ENCODE data around the gene LTBP1. TPM values are rescaled to one million over a fixed set of nuclear protein-coding genes. Genes with fewer than 3 reads are reported as not detected.

The LTBP1 gene
- polyA plus RNA-seq, 1 donor (not counting 4 experiments of a cell fraction or from before 2014, with no cell fraction given), result 9.2 TPM

GRCh38 chr2:33277002-33277426 lies 330.3 kb downstream of the LTBP1 start:
- Histone ChIP-seq H3K4me1 (ENCODE audit: control insufficient read depth, extremely low read depth, insufficient read depth, low read length) (no peaks in the 10 kb centered on the region), H3K27me3 (ENCODE audit: control insufficient read depth, extremely low read depth, insufficient read depth, low read length) (no peaks in the 10 kb centered on the region), H3K4me2 (ENCODE audit: control insufficient read depth, extremely low read depth, insufficient read depth, low read depth, low read length) (no peak overlapping the region), H3K9ac (ENCODE audit: control insufficient read depth, extremely low read depth, insufficient read depth, low read length) (no peak overlapping the region), H3K9me1 (ENCODE audit: control insufficient read depth, extremely low read depth, insufficient read depth, low read length) (no peaks in the 10 kb centered on the region), H3K27ac (ENCODE audit: control insufficient read depth, insufficient read depth, low read length) (no peak overlapping the region), H4K20me1 (ENCODE audit: control insufficient read depth, extremely low read depth, insufficient read depth, low read length) (no peaks in the 10 kb centered on the region), H2AFZ (ENCODE audit: control insufficient read depth, low read length) (no peak overlapping the region), H3K79me2 (ENCODE audit: control insufficient read depth, insufficient read depth, low read length) (no peaks in the 10 kb centered on the region), H3K36me3 (ENCODE audit: control insufficient read depth in 2 of 2, extremely low read depth in 1 of 2, insufficient read depth in 2 of 2, low read length in 2 of 2) (no peaks in the 10 kb centered on the region), H3K4me3 (ENCODE audit: control insufficient read depth in 2 of 3, extremely low read depth in 1 of 3, insufficient read depth in 2 of 3, low read depth in 1 of 3, low read length in 3 of 3) (no peak overlapping the region), H3K9me3 (ENCODE audit: control insufficient read depth, low read depth, low read length) (no peaks in the 10 kb centered on the region)
- TF ChIP-seq CTCF (optimal IDR thresholded peaks at IDR 0.05 in 1 of 3, IDR thresholded peaks at IDR 0.05 in 1 of 3, conservative IDR thresholded peaks at IDR 0.05 in 1 of 3; ENCODE audit: extremely low read depth in 1 of 3, insufficient read depth in 2 of 3, low read length in 3 of 3) (no peak), EZH2 (IDR thresholded peaks at IDR 0.05; ENCODE audit: low read length) (no peak)
- dilution Hi-C loops (cut with MboI; ENCODE audit: extremely low pct_ligation_motif_present, low sequenced_read_pairs), result no loop called here
- DNase-seq (ENCODE audit: low read depth, low spot score) (no peak), FAIRE-seq (no peak)

DNA sequence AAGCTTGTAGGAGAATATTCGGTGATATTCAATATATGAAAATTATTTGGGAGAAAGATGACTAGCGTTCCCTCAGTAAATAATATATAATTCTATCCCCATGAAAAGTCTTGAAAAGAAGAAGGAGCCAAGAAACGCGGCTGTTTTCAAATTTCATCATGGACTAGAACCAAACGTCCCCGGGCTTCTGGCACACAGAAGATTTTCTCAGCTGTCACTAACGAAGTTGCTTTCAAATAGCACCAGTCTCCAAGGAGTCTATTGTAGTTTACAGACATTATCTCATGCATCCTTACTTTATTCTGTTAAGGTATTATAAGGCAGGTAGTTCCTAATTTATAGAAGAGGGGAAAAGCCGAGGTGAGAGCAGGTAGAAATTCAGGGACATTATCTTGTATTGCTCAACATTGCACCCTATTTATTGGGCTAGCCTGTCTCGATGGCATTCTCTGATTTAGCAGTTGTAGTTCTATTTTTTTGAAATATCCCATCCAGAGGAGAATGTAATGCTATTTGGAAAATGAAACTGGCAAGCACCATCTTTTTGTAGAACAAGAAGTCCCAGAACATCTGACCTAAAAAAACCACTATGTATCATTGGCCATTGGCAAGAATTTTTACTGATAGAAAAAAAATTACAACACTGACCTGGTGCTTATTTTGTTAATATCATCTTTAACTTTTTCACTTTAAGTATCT lies 331.6 kb downstream of the LTBP1 start:
- no peaks in the 10 kb centered on the region for H3K36me3 ChIP-seq (ENCODE audit: control insufficient read depth in 2 of 2, extremely low read depth in 1 of 2, insufficient read depth in 2 of 2, low read length in 2 of 2)
- no peaks in the 10 kb centered on the region for H3K4me1 ChIP-seq (ENCODE audit: control insufficient read depth, extremely low read depth, insufficient read depth, low read length)
- no peaks in the 10 kb centered on the region for H3K9me1 ChIP-seq (ENCODE audit: control insufficient read depth, extremely low read depth, insufficient read depth, low read length)

More for the DNA sequence above, 331.6 kb downstream of the LTBP1 start:
- H2AFZ ChIP-seq (ENCODE audit: control insufficient read depth, low read length), result no peak overlapping the region
- no peaks in the 10 kb centered on the region for H3K9me3 ChIP-seq (ENCODE audit: control insufficient read depth, low read depth, low read length)
- TF ChIP-seq CTCF (optimal IDR thresholded peaks at IDR 0.05 in 1 of 3, IDR thresholded peaks at IDR 0.05 in 1 of 3, conservative IDR thresholded peaks at IDR 0.05 in 1 of 3; ENCODE audit: extremely low read depth in 1 of 3, insufficient read depth in 2 of 3, low read length in 3 of 3), result no peak
- no peak for TF ChIP-seq EZH2 (IDR thresholded peaks at IDR 0.05; ENCODE audit: low read length)
- H3K79me2 ChIP-seq (ENCODE audit: control insufficient read depth, insufficient read depth, low read length), result no peaks in the 10 kb centered on the region
- H3K4me3 ChIP-seq (ENCODE audit: control insufficient read depth in 2 of 3, extremely low read depth in 1 of 3, insufficient read depth in 2 of 3, low read depth in 1 of 3, low read length in 3 of 3), result no peak overlapping the region
- no peak for DNase-seq (ENCODE audit: low read depth, low spot score)
- H3K4me2 ChIP-seq (ENCODE audit: control insufficient read depth, extremely low read depth, insufficient read depth, low read depth, low read length), result no peak overlapping the region
- H3K27ac ChIP-seq (ENCODE audit: control insufficient read depth, insufficient read depth, low read length), result no peak overlapping the region
- no peak overlapping the region for H3K9ac ChIP-seq (ENCODE audit: control insufficient read depth, extremely low read depth, insufficient read depth, low read length)
- no peaks in the 10 kb centered on the region for H3K27me3 ChIP-seq (ENCODE audit: control insufficient read depth, extremely low read depth, insufficient read depth, low read length)
- H4K20me1 ChIP-seq (ENCODE audit: control insufficient read depth, extremely low read depth, insufficient read depth, low read length), result no peaks in the 10 kb centered on the region
- dilution Hi-C loops (cut with MboI; ENCODE audit: extremely low pct_ligation_motif_present, low sequenced_read_pairs), result no loop called here
- FAIRE-seq, result no peak

Data from keratinocyte (primary cell).